Pons (tissue), 1 donor: ENCODE results near the gene NAP1L5.

ENCODE experiments used
- DNase-seq: peaks from one replicate; pipeline ENCODE4 v3.0.0-alpha.2; 2016; ENCODE audit warnings: low spot score

The NAP1L5 gene

DNA sequence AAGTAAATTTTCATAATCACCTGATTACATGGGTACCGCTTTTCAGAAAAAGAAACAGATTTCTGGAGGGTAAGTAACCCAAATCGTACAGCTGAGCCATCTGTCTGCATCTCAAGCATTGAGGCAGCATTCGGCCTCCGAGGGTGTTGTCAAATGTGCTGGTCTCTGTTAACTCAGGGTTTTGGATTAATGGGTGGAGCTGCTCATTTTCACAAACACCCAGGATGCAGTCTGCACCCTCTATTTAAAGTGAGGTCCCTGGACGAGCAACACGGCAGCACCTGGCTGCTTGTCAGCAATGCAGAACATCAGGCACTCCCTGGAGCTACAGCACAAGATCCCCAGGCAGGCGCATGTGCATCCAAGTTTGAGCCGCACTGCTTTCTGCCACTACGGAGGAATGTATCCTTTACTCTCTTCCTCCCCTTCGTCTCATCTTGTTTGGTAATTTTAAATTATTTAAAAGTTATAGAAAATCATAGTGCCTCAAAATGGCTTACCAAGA is 24.7 kb upstream of the NAP1L5 start:
- DNase-seq, result no peak

- peak; percentile 56 for DNase-seq
These were observed 23.1 kb upstream of the NAP1L5 start for GRCh38 chr4:88720451-88721428.

DNA sequence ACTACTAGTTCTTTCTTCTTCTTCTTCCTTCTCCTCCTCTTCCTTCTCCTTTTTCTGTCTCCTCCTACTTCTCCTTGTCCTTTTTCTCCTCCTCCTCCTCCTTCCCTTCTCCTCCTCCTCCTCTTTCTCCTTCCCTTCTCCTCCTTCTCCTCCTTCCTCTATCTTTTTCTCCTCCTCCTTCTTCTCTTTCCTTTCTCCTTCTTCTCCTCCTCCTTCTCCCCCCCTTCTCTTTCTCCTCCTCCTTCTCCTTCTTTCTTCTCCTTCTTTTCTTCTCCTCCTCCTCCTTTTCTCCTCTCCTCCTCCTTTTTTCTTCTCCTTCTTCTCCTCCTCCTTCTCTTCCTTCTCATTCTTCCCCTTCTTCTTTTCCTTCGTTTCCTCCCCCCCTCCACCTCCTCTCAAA is 21.8 kb upstream of the NAP1L5 start:
- no peak for DNase-seq

DNA sequence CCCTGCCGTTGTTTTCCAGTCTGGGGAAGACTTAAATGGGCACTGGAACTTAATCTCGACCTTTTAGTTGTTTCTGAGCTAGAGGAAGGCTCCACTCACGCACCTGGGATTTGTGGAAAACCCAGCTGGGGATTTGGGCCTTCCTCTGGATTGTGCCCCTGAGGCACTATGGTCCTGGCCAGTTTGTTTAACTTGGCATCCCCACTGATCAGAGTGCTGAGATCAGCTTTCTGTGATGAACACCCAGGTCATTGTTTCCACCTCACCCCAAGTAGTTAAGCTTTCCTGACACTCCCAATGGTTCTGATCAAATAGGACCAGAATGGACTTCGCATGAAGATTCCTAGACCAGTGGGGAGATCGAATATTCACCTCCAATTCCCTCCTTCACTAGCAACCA is 20.5 kb upstream of the NAP1L5 start:
- no peak for DNase-seq

- DNase-seq, result no peak
These were observed 16.2 kb upstream of the NAP1L5 start for GRCh38 chr4:88713782-88714181.

DNA sequence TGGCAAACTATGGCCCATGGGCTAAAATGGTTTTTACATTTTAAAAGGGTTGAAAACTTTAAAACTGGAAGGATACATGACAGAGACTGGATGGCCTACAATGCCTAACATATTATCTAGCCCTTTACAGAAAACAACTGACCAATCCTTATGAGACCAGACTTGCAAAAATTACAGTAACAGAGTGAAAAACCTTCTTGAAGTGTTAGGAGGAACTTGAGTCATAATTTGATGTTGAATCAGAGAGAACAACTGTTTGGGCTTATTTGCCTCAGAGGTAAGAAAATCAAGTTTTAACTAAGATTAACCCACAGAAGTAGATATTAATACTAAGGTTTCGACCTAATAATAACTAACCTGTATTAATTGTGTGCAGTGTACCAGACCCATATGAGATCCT is 12.4 kb upstream of the NAP1L5 start:
- no peak for DNase-seq

DNA sequence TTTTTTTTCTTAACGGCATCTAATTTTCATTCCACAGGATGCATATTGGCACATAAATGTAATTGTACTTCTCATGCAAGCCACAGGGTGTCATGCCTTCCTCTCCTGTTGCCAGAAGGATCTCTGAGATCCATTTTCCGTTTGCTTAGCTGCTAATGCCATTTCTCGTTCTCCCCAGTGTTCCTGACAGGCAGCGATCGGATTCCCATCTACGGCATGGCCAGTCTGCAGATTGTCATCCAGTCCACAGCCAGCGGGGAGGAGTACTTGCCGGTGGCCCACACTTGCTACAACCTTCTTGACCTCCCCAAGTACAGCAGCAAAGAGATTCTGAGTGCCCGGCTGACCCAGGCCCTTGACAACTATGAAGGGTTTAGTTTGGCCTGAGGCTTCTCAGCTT is 8.9 kb upstream of the NAP1L5 start:
- DNase-seq, result peak; percentile 87

GRCh38 chr4:88705805-88706492 is 8.3 kb upstream of the NAP1L5 start:
- DNase-seq, result peak; percentile 88

DNA sequence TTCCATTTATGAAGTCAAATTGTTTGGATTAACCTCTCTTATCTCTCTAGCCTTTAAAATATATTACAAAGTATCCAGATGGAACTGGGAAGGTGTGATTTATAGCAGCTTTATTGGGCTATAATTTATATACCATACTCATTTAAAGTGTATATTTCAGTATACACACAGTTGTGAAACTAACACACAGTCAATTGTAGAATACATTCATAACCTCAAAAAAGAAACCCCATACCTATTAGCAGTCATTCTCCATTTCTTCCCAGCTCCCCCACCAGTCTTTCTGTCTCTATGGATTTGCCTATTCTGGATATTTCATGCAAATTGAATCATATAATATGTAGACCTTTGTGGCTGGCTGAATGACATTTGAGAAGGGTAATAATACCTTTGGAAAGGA is 7.6 kb upstream of the NAP1L5 start:
- no peak for DNase-seq

DNA sequence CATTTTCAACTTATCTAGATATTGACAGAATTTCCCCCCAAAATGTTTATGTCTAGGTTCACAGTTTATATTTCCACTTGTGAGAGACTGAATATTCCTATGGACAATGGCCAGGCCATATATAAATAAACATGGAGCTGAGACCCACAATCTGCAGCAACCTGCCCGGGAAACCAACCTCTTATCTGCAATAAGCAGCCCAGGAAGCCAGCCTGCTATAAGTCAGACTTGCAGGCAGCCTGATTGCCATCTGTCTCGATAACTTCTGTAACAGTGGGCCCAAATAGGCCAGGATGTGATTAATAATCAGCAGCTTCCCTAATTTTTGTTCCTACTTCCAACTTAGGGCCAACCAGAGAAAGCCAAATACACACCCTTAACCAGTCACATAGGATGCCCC is 5.2 kb upstream of the NAP1L5 start:
- DNase-seq, result no peak

GRCh38 chr4:88698519-88698918 is 890 bp upstream of the NAP1L5 start:
- DNase-seq, result no peak

DNA sequence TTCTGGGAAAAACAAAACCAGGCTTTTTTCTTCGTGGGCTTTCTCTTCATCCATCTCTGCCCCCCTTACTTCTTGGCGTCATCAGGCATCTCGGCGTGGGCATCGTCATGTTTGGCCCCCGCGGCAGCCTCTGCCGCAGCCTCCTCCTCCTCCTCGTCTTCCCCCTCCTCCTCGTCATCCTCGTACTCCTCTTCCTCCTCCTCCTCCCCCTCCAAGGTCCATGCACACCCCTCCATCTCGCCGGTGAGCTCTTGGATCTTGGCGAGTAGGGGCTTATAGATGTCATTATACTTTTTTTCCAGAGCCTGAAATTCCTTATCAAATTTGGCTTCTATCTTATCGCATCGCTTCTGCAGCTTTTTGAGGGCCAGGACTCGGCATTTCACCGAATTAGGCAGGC is 488 bp downstream of the NAP1L5 start:
- peak; percentile 29 for DNase-seq

GRCh38 chr4:88696630-88697029 is 999 bp downstream of the NAP1L5 start:
- DNase-seq, result peak; percentile 24

- DNase-seq, result no peak
These were observed 3.8 kb downstream of the NAP1L5 start for GRCh38 chr4:88693792-88694191.

DNA sequence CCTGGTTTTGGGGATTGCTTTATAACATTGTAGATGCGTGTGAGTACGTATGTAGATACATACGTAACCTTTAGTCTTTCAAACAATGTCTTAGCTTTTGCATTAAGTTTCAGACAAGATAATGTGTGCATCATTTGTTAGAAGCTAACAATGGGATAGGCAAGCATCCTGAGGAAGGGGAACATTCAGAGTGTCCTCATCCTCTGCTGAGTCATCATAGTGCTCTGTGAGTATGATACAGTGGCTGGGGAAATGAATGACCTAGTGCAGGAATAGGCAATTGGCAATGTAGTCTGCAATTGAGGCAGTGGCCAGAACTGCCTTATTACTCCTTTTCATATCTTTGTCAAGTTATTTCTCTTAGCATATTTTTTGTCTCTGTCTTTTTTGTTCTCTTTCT is 7.3 kb downstream of the NAP1L5 start:
- no peak for DNase-seq

- DNase-seq, result no peak
These were observed 16.4 kb downstream of the NAP1L5 start for GRCh38 chr4:88681209-88681608.

GRCh38 chr4:88675543-88675942 is 22.1 kb downstream of the NAP1L5 start:
- DNase-seq, result no peak

- DNase-seq, result peak; percentile 19
These were observed 22.6 kb downstream of the NAP1L5 start for GRCh38 chr4:88674979-88675378.

- no peak for DNase-seq
These were observed 23.1 kb downstream of the NAP1L5 start for GRCh38 chr4:88674565-88674964.

GRCh38 chr4:88673886-88674285 is 23.7 kb downstream of the NAP1L5 start:
- no peak for DNase-seq

- peak; percentile 32 for DNase-seq
These were observed 24.6 kb downstream of the NAP1L5 start for GRCh38 chr4:88672987-88673386.

- no peak for DNase-seq
These were observed 35.9 kb downstream of the NAP1L5 start for GRCh38 chr4:88661739-88662138.
